Effector CD8-positive, alpha-beta T cell (primary cell): Measurements from ENCODE around the gene FCN2.

Source experiments
- DNase-seq: peaks from one replicate; lab custom pipeline; 2025; lab: John Stamatoyannopoulos, UW

FCN2 gene

DNA sequence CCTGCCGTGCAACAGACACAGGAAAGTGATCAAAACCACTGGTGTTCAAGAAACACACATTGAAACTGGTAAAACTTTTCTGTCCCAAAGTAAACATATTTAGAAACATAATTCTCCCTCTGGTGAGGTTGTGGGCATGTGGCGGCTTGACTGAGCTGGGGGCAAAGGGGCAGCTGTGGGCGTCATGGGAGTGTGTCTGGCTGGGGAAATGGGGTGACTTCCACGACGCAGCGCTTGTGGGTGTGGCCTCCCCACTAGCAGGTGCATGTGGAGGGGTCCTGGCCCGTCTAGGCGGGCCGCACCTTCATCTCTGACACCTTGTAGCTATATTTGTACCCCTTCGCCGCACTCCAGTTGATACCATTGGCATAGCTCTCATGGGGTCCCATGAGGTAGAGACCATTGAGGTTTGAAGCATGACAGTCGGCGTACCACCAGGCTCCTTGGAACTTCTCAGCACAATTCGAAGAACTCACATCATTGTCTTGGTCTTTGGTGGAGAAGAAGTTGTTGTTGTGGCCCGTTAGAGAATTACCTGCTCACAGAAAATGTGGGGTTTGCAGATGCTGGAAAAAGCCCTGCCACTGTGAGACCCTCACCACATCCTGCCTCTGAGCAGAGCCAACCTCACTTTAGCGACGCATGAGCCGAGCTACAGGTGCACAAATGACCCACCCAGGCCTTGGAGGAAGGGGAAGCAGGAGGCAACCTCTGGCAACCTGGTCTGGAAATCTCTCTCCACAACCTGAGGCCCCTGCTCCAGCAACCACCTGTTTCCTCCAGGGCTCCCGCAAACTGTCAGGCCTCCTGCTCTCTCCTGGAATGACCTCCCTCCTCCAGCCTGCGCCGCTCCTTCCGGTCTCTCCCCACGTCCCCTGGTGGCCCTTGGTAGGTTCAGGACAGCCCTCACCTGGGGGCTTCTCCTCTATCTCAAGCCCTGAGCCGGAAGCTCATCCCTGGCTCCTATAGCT is 29.2 kb downstream of the FCN2 start:
- DNase-seq = no peak

DNA sequence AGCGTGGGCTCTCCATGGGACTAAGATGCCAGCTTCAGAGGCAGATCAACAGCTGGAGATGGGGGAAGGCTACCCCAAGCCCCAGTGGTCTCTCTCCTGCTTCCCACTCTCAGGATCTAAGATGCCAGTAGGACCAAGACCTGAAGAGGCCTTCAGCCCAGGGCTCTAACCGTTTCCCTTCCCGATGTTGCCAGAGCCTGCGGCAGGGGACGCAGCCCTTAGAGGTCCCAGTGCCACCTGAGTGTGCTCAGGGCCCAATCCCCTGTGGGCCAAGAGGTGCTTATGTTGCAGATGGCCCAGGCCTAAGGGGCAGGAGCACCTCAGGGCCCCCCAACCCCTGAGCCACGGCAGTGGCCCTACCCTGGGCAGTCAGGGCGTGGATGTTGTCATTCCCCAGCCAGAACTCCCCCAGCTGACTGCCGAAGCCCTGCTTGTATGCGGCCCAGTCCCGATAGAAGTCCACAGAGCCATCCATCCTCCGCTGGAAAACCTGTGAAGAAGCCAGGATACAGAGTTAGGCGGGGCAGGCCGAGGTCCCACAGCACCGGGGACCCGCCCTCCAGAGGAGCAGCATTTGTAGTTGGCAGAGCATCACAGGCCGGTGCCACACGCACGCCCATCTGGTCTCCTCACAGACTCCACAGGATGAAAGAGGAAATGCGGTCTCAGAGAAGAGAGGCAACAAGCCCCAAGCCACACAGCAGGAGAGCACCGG is 31.7 kb downstream of the FCN2 start:
- no peak for DNase-seq

DNA sequence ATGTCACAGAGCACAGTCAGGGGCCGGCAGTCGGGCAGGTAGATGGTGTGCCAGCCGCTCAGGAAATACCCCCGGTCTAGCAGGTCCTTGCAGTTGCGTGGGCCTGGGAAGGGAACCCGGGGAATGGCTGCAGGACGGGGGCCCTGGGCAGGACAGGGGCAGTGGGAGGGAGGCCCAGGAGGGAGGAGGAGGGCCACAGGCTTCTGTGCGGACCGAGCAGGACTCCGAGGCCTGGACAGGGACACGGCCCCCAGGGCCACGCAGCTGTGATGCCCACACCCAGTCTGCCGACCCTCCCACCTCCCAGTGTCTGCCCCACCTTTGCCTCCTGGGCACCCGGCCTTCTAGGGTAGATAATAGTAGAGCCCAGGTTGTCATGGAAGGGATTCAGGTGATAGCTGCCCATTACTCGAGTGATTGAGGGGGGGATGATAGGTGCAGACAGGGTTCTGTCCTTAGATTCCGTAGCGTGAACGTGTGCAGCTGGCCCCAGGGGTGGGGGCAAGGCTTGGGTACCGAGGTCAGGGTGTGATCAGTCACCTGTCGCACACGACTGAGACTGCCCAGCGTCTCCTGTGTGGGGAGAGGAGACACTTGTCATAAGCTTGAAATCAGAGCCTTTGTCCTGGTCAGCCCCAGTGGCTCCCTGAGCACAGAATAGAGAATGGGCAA is 32.6 kb downstream of the FCN2 start:
- DNase-seq = no peak

- no peak for DNase-seq
These were observed 33.3 kb downstream of the FCN2 start for GRCh38 chr9:134913713-134914500.

DNA sequence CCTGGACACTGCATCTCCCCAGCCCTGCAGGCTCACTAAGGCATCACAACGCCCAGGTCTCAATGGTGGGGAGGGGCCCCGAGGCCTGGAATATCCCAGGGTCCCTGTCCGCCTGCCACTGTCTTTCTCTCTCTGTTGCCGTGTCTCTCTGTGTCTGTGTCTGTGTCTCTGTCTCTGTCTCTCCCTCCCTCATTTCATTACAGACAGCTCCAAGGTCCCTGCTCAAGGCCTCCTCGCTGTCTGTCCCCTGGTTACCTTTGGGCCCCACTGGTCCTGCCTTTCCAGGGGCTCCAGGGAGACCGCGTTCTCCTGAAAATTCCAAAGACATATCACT is 33.9 kb downstream of the FCN2 start:
- DNase-seq = no peak

GRCh38 chr9:134915046-134915985 is 34.7 kb downstream of the FCN2 start:
- no peak for DNase-seq

- no peak for DNase-seq
These were observed 35.6 kb downstream of the FCN2 start for GRCh38 chr9:134916161-134916665.

- no peak for DNase-seq
These were observed 37.1 kb downstream of the FCN2 start, which contains the start of gene FCN1 for GRCh38 chr9:134917431-134918373. FCN1 (minus strand) TSS chr9:134917912; CDS start chr9:134917871, 41 bp downstream.

GRCh38 chr9:134918646-134919045 is 38.0 kb downstream of the FCN2 start:
- no peak for DNase-seq

- DNase-seq = no peak
These were observed 38.7 kb downstream of the FCN2 start for GRCh38 chr9:134919303-134919702.

GRCh38 chr9:134922066-134922931 is 41.7 kb downstream of the FCN2 start:
- DNase-seq = no peak

- no peak for DNase-seq
These were observed 42.3 kb downstream of the FCN2 start for GRCh38 chr9:134922932-134923240.

DNA sequence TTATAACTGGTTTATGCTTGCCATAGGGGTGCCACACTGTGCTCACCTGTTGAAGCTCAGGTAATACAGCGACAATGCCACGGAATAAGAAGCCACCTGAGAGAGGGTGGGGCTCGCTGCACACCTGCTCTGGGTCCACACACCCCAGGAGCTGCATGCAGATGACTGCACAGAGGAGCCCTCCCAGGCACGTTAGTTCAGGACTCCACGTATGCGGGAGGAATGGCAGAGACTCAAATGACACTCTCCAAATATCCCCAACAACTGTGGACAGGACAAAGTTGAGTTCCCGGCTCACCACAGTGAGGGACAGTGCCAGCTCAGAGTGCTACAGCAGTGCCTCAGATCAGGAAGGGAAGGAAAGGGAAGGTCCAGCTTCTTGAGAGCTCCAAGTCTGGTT is 42.9 kb downstream of the FCN2 start:
- no peak for DNase-seq

- DNase-seq = no peak
These were observed 44.5 kb downstream of the FCN2 start for GRCh38 chr9:134925011-134925511.

DNA sequence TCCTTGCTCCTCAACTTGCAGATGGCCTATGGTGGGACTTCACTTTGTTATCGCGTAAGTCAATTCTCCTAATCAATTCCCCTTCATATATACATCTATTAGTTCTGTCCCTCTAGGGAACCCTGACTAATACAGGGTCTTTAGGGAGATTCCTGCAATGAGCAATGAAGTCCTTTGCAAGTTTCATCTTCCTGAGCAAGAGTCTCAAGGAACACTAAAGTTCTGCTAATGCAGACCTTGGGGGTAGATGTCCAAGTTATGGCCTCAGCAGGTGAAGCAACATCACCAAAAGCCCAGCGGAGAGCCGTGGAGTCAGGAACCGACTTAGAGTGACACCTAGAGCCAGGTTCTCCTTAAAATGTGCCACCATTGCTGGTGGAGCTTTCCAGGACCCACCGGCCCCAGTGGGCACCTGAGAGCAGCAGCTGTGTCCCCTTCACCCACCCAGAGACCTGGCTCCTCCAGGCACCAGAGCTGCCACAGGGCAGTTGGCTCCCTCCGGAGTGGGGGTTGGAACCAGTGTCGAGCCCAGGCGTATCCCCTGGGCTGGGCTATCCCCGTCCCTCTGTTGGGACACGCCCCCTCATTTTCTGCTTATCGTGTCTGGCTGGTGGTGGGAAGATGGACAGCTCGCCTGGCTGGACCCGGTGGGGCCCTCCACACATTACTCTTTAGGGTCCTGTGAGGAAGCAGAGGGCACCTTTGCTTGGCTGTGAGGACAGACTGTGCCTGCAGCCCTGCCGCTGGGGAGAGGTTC is 48.0 kb downstream of the FCN2 start:
- DNase-seq = no peak

DNA sequence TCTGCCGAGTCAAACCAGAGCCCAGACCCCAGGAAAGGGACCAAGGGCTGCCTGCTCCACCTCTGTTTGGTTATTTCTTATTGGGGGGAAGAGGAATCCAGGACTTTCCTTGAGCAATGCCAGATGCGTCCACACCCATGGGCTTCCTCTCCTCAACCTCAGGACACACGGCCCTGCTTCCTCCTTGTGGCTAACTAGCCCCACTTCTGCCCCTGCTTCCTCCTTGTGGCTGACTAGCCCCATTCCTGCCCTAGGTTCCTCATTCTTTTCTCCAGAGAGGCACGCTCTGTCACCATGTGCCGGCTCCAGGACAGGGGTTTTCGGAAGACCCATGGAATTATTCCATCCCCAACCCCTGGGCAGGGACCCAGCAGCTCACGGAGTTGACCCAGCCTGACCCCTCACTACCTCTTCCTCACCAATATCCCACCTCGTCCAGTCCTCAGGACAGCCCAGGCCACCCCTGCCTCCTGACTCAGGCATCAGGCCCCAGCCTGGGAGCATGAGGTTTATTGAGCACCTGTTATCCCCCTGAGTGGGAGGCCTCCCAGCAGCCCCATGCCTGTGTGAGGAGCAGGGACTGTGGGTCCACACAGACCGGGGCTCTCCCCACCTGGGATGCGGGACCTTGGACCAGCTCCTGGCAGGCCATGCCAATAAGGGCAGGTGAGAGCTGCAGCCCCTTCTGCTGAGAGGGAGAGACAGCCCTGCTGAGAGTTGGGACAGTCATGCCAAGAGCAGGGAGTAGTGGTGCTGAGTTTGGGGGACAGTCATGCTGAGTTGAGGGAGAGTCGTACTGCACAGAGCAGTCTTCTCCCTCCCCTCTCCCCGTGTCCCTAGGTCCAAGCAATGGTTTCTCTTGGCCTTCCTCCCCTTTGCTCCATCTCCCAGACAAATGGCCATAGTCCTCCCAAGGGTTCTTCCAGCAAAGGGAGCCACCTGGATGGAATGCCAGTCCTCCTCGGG is 48.9 kb downstream of the FCN2 start:
- no peak for DNase-seq
